ENCODE data around the gene MGAT4A.

Gene MGAT4A

GRCh38 chr2:98649992-98650375, 80.9 kb downstream of the MGAT4A start:
- DNase-seq, result no peak

GRCh38 chr2:98649135-98649991, 81.6 kb downstream of the MGAT4A start:
- peak; percentile 72 for DNase-seq

- no peak for DNase-seq
These were observed 82.5 kb downstream of the MGAT4A start for GRCh38 chr2:98648451-98648850.

- no peak for DNase-seq
These were observed 83.3 kb downstream of the MGAT4A start for GRCh38 chr2:98647636-98648035.

GRCh38 chr2:98643496-98644100, 87.3 kb downstream of the MGAT4A start:
- no peak for DNase-seq

- no peak for DNase-seq
These were observed 93.4 kb downstream of the MGAT4A start for GRCh38 chr2:98637401-98638147.

GRCh38 chr2:98634406-98635092, 96.4 kb downstream of the MGAT4A start:
- DNase-seq, result peak; percentile 34

GRCh38 chr2:98632351-98632750, 98.6 kb downstream of the MGAT4A start:
- no peak for DNase-seq

GRCh38 chr2:98623657-98624056, 107.3 kb downstream of the MGAT4A start:
- no peak for DNase-seq

- no peak for DNase-seq
These were observed 113.8 kb downstream of the MGAT4A start for GRCh38 chr2:98617149-98617548.

- DNase-seq, result no peak
These were observed 115.5 kb downstream of the MGAT4A start for GRCh38 chr2:98615481-98615880.

GRCh38 chr2:98614024-98614739, 116.8 kb downstream of the MGAT4A start:
- DNase-seq, result no peak

GRCh38 chr2:98608962-98609604, 121.8 kb downstream of the MGAT4A start:
- DNase-seq, result no peak

- DNase-seq, result peak; percentile 91
These were observed 122.6 kb downstream of the MGAT4A start, which contains the start of the genes COA5 and UNC50 for GRCh38 chr2:98608116-98608961. COA5 (minus strand) TSS chr2:98608512; CDS start chr2:98608405, 107 bp downstream. UNC50 (plus strand) TSS chr2:98608589; CDS start chr2:98609760, 1,171 bp downstream.

- no peak for DNase-seq
These were observed 123.2 kb downstream of the MGAT4A start for GRCh38 chr2:98607741-98608115.

- no peak for DNase-seq
These were observed 123.8 kb downstream of the MGAT4A start for GRCh38 chr2:98607104-98607503.

GRCh38 chr2:98606431-98606830, 124.5 kb downstream of the MGAT4A start:
- no peak for DNase-seq

GRCh38 chr2:98605076-98605475, 125.9 kb downstream of the MGAT4A start:
- no peak for DNase-seq

GRCh38 chr2:98604547-98604946, 126.4 kb downstream of the MGAT4A start:
- no peak for DNase-seq

GRCh38 chr2:98601532-98602132, 129.3 kb downstream of the MGAT4A start:
- DNase-seq, result no peak
